Tibial nerve (tissue), 4 donors: ENCODE data around the gene CGB7.

Experiments
- CTCF ChIP-seq, 5 experiments: fragments of 200-600 bp in 3 of 5; fragments of 450-650 bp in 2 of 5; sonication (generic) in 3 of 5; IDR thresholded peaks; one replicate each; pipeline ENCODE4 v1.5.1; 2016 to 2019; ENCODE audit warnings: antibody characterized with exemption in 5 of 5, mild to moderate bottlenecking in 3 of 5, moderate library complexity in 2 of 5
- EP300 ChIP-seq, 2 donors: sonication (generic); formaldehyde crosslinking; IDR thresholded peaks; one replicate each; pipeline ENCODE4 v1.6.1; 2017; ENCODE audit warnings: antibody characterized with exemption in 2 of 2, mild to moderate bottlenecking in 1 of 2
- POLR2A ChIP-seq, 2 donors: fragments of 450-650 bp; IDR thresholded peaks; one replicate each; pipeline ENCODE4 v1.6.1; 2017; ENCODE audit warnings: antibody characterized with exemption in 2 of 2, mild to moderate bottlenecking in 2 of 2, moderate library complexity in 2 of 2

DNA sequence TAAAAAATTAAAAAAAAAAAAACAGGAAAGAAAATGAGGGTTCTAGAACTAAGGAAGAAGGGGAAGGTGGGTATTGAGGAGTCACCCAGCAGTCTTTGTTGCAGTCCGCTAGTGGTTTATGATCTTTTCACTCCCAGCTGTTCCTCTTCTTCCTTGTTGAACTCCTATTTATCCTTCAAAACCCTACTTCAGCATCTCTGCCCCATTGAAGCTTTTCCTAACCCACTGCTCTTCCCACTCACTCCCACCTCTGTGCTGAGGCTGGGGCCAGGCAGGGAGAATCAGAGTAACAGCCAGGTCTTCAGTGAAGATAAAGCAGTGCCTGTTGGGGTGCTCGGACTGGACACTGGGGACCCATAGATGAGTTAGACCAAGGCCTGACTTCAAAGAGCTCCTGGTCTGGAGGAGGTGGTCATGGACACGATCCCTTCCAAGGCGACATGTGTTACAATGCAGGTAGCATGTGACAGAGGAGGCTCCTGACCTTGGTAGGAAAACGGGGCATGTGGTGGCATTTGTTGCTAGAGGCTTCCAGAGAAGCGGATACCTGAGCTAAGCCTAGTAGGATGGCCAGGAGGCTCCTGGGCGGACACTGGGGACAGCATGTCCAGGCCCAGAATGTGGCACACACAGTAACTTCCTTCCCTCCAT, 52.5 kb downstream of the CGB7 start:
- TF ChIP-seq CTCF (IDR thresholded peaks at IDR 0.05) (no peak), POLR2A (IDR thresholded peaks at IDR 0.05) (no peak), EP300 (IDR thresholded peaks at IDR 0.05) (no peak)
